Upper lobe of right lung (tissue), 1 donor: ENCODE results near the gene MYG1. TPM values are rescaled to one million over a fixed set of nuclear protein-coding genes. Genes with fewer than 3 reads are reported as not detected.

Source experiments
- ATAC-seq: fragments of 200-7000 bp; cut with Tn5 transposase; one replicate; pipeline ENCODE4 v1.9.1; 2020; ENCODE audit warnings: mild to moderate bottlenecking, moderate library complexity
- DNase-seq: peaks from one replicate; pipeline ENCODE4 v3.0.0-alpha.2; 2020
- H3K27ac ChIP-seq: fragments of 200-600 bp; one replicate; pipeline ENCODE4 v1.8.0; 2022
- H3K27me3 ChIP-seq: fragments of 200-600 bp; one replicate; pipeline ENCODE4 v1.8.0; 2022; ENCODE audit warnings: mild to moderate bottlenecking
- H3K36me3 ChIP-seq: fragments of 200-600 bp; one replicate; pipeline ENCODE4 v1.8.0; 2022
- H3K4me1 ChIP-seq: fragments of 200-600 bp; one replicate; pipeline ENCODE4 v1.8.0; 2022
- H3K4me3 ChIP-seq: fragments of 200-600 bp; one replicate; pipeline ENCODE4 v1.8.0; 2022; ENCODE audit warnings: mild to moderate bottlenecking
- H3K9me3 ChIP-seq: fragments of 200-600 bp; one replicate; pipeline ENCODE4 v1.8.0; 2022
- intact Hi-C: fragments of 100-400 bp; cut with DNase I; formaldehyde crosslinking; loops from one replicate; pipeline ENCODE4 v1.11.0; 2022
- total RNA-seq: library from RNA; stranded (reverse); fragmentation: NEBNext Ultra II Directional; extraction: Animal tissue kit (Norgen Biotek cat#: 25700); gene quantifications from one replicate; pipeline ENCODE4 v1.2.1, GENCODE V29; 2021
- TF ChIP-seq, protein P1 (sequence below): fragments of 200-600 bp; IDR thresholded peaks from one replicate; pipeline ENCODE4 v1.8.0; 2022; ENCODE audit warnings: antibody characterized with exemption
- donor health status: DM: no; HTN: yes; CAD: no; lungs with severe emphysema.

The MYG1 gene
- total RNA-seq, 1 donor from 2014 or later, result 41.9 TPM

GRCh38 chr12:53254816-53255545 is 44.5 kb upstream of the MYG1 start:
- no peaks in the 10 kb centered on the region for H3K27me3 ChIP-seq
- TF ChIP-seq, protein P1, sequence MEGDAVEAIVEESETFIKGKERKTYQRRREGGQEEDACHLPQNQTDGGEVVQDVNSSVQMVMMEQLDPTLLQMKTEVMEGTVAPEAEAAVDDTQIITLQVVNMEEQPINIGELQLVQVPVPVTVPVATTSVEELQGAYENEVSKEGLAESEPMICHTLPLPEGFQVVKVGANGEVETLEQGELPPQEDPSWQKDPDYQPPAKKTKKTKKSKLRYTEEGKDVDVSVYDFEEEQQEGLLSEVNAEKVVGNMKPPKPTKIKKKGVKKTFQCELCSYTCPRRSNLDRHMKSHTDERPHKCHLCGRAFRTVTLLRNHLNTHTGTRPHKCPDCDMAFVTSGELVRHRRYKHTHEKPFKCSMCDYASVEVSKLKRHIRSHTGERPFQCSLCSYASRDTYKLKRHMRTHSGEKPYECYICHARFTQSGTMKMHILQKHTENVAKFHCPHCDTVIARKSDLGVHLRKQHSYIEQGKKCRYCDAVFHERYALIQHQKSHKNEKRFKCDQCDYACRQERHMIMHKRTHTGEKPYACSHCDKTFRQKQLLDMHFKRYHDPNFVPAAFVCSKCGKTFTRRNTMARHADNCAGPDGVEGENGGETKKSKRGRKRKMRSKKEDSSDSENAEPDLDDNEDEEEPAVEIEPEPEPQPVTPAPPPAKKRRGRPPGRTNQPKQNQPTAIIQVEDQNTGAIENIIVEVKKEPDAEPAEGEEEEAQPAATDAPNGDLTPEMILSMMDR, result no peak
- H3K4me3 ChIP-seq, result no peak overlapping the region
- ATAC-seq, result no peak
- DNase-seq, result no peak
- no peaks in the 10 kb centered on the region for H3K9me3 ChIP-seq
- intact Hi-C loops, result no loop called here
- H3K36me3 ChIP-seq, result no peaks in the 10 kb centered on the region
- H3K27ac ChIP-seq, result no peak overlapping the region
- peaks cover 27% of the 10 kb centered on the region for H3K4me1 ChIP-seq

GRCh38 chr12:53255996-53256395 is 43.5 kb upstream of the MYG1 start:
- Histone ChIP-seq H3K9me3 (no peaks in the 10 kb centered on the region), H3K4me3 (no peak overlapping the region), H3K27ac (no peak overlapping the region), H3K36me3 (no peaks in the 10 kb centered on the region), H3K27me3 (no peaks in the 10 kb centered on the region), H3K4me1 (peaks cover 21% of the 10 kb centered on the region)
- no peak for ATAC-seq
- TF ChIP-seq, protein P1, result no peak
- intact Hi-C loops, result no loop called here
- DNase-seq, result no peak

GRCh38 chr12:53258541-53259539 is 40.7 kb upstream of the MYG1 start:
- Histone ChIP-seq H3K36me3 (no peaks in the 10 kb centered on the region), H3K4me3 (no peak overlapping the region), H3K27me3 (no peaks in the 10 kb centered on the region), H3K9me3 (no peaks in the 10 kb centered on the region), H3K4me1 (peaks cover 7% of the 10 kb centered on the region), H3K27ac (no peak overlapping the region)
- TF ChIP-seq, protein P1, result no peak
- intact Hi-C loops, result no loop called here
- ATAC-seq, result peak; percentile 68
- no peak for DNase-seq

DNA sequence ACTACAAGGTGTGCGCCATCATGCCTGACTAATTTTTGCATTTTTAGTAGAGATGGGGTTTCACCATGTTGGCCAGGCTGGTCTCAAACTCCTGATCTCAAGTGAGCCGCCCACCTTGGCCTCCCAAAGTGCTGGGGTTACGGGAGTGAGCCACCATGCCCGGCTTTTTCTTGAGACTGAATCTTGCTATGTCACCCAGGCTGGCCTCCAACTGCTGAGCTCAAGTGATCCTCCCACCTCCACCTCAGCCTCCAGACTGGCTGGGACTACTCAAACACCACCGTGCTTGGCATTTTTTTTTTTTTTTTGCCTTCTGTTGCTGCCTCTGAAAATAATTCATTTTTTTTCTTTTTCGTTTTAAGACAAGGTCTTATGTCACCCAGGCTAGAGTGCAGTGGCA is 39.6 kb upstream of the MYG1 start:
- ATAC-seq (no peak), DNase-seq (no peak)
- intact Hi-C loops, result no loop called here
- TF ChIP-seq, protein P1, result no peak
- H3K27me3 ChIP-seq, result no peaks in the 10 kb centered on the region
- no peaks in the 10 kb centered on the region for H3K36me3 ChIP-seq
- no peak overlapping the region for H3K4me3 ChIP-seq
- H3K9me3 ChIP-seq, result no peaks in the 10 kb centered on the region
- H3K27ac ChIP-seq, result no peak overlapping the region
- peaks cover 7% of the 10 kb centered on the region for H3K4me1 ChIP-seq

GRCh38 chr12:53265783-53266182 is 33.7 kb upstream of the MYG1 start:
- H3K27ac ChIP-seq, result no peak overlapping the region
- ATAC-seq (no peak), DNase-seq (no peak)
- TF ChIP-seq, protein P1, result no peak
- no peaks in the 10 kb centered on the region for H3K9me3 ChIP-seq
- no peak overlapping the region for H3K4me3 ChIP-seq
- peaks cover 3% of the 10 kb centered on the region for H3K4me1 ChIP-seq
- H3K36me3 ChIP-seq, result no peaks in the 10 kb centered on the region
- intact Hi-C loops, result no loop called here
- no peaks in the 10 kb centered on the region for H3K27me3 ChIP-seq
